A549 (cell line): ENCODE measurements around the gene EVC.

Source experiments
- CEBPB ChIP-seq, 2 experiments: fragments of >200 bp in 1 of 2; sonication (Bioruptor Twin) in 1 of 2; formaldehyde crosslinking in 1 of 2; IDR thresholded peaks; 2 replicates each; pipeline ENCODE4 v1.6.1; 2012 to 2016
- RFX5 ChIP-seq: fragments of 450-650 bp; IDR thresholded peaks from 2 replicates; pipeline ENCODE4 v1.7.1; 2014; ENCODE audit warnings: antibody characterized with exemption, mild to moderate bottlenecking, moderate library complexity

DNA sequence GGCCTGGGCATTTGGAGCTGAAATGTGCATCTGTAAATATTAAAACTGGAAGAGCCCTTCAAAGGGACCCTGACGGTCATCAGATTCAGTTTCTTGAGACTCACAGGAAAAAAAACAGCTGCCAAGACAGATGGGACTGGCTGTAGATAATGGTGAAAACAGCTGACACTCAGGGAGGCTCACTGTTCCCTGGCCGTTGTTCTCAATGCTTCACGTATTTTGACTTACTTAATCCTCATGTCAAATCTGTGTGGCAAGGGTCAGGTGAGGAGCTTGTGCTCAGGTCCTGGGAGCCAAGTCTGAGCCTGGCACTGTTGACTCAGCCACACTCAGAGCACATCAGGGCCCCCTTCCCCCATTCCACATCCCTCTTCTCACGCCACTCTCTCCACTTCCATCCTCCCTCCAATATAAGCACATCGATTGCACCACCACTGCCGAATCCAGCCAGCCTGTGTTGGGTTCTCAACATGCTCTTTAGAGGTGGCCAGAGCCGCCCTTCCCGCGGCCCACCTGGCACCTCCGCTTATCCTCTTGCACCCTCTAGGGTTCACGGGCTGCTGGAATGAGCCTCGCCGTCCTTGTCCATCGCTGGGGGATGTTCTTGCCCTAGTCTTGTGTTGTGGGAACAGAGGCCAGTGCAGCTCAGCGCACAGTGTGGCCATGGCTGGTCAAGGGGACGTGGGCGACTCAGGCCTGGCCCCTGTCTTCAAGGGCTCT, 40.1 kb downstream of the EVC start:
- TF ChIP-seq RFX5 (no peak), CEBPB (IDR thresholded peaks at IDR 0.05) (no peak)
